Suppressor macrophage (primary cell): ENCODE results near the gene SLC17A1.

ENCODE experiments used
- DNase-seq, 4 experiments: peaks; one replicate each; pipeline ENCODE4 v3.0.0-alpha.2; 2020 to 2022

Gene SLC17A1

DNA sequence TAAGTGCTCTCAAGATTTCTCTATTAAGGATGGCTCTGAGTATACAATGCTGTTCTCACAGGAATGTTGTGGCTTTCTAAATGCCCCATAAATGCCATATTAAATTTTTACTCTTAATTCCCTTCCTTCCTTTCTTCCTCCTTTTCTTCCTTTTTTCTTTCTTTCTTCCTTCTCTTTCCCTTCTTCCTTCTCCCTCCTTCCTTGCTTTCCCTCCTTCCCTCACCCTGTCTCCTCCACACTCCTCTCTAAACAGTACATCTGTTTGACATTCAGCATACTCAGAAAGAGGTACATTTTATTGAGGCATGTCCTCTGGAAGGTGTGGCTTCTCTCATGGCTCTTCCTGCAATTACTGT is 433 bp upstream of the SLC17A1 start:
- DNase-seq: no peak

DNA sequence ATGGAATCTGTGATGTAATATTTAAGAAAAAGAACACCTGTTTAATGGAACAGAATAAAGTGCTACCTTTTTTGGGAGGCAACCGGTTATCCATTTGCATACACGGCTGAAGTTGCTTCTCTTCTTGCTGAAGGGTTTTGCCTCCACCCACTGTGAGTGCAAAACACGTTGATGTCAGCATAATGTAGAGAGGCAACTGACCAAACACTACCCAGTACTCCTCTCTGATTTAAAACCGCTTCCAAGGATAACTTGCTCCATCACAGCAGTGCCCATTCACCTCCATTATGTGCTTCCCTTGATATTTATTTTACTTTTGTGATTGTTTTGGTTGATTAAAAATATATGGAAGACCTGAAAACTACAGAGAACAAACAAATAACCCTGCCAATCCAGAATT is 1.4 kb downstream of the SLC17A1 start:
- no peak for DNase-seq

DNA sequence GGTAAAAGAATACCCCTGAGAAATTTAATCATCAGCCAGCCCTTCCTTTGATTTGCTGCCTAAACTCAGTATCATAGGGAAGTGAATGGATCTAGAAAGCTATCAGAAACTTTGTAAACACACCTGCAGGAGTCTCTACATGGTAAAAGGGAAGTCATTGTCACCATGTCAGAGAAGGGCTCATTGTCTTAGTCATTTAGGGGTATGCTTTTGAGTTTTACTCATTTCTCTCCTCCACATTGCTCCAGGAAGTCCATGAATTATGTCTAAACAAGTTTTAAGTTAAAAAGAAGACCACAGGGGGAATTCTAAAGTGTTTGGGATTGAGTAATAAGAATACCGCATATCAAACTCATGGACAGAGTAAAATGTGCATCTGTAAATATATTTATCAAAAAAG is 2.5 kb downstream of the SLC17A1 start:
- no peak for DNase-seq

DNA sequence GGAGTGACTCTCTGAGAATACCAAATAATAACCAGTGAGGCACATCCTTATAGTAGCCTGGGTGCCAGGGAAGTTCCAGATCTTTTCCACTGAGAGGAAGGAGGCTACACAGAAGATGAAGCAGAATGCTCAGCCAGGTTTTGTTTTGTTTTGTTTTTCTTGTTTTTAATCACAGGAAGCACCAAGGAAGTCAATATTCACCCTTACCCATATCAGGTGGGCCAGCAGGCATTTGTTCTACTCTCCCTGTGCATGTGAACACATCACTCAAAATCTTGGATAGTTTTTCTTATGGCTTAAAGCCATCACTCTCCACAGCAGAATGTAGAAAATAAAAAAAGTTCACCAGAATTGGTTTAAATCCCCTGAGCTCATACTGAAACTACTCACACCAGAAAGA is 10.5 kb downstream of the SLC17A1 start:
- DNase-seq: no peak

DNA sequence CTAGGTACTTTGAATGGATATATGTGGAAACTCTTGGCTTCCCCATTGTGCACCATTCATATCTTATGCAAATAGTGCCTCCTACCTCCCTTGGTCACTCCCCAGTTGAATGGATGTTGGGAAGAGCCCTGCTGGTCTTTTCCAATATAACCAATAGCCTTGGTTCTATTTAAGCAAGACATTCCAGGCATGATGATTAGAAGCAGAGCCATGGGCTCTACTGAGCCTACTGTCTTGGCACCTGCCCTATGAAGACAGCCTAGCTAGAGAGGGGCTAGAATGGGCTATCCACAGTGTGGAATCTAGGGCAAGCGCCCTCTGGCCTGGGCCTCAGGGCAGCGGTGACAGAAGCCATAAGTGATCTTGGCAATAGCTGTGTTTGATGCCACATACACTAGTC is 15.6 kb downstream of the SLC17A1 start:
- no peak for DNase-seq

DNA sequence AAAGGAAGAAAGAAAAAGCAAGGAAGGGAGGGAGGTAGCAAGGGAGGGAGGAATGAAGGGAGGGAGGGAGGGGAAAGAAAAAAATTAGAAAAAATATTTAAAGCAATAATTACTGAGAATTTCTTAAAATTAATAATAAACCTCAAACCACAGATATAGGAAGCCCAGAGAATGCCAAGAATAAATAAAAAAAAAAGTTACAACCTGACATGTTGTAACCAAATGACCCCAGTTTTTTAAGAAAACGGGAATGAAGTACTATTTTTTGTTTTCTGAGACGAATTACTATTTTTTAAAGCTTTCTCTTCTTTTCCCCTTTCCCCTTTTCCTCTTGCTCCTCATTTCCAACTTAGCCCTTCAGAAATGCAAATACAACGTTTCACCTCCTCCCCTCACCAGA is 16.7 kb downstream of the SLC17A1 start:
- DNase-seq: no peak

DNA sequence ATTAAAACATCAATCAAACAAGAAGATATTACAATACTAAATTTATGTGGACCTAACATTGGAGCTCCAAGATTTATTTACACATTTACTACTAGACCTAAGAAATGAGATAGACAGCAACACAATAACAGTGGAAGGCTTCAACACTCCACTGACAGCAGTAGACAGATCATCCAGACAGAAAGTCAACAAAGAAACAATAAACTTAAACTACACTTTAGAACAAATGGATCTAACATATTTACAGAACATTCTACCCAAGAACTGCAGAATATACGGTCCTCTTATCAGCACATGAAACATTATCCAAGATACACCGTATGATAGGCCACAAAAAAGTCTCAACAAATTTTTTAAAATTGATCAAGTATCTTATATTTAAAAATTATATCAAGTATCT is 27.0 kb downstream of the SLC17A1 start:
- DNase-seq: no peak

DNA sequence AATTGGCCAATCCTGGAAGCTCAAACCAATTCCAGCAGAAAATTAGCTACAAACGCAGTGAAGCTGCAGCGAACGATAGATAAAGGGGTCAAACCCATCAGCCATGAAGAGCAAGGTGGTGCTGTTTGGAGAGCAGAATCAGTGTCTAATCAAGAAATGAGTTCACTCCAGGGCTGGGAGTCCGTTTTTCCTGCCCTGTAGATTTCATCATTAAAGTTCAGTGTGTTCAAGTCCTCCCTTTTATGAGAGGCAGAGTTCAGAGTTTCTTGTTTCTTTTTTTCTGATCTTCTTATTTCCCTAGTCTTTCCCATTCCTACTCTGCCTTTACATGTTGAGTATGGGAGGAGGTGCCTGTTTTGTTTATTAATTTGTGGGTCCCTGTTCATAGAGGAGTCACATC is 30.4 kb downstream of the SLC17A1 start:
- DNase-seq: no peak

DNA sequence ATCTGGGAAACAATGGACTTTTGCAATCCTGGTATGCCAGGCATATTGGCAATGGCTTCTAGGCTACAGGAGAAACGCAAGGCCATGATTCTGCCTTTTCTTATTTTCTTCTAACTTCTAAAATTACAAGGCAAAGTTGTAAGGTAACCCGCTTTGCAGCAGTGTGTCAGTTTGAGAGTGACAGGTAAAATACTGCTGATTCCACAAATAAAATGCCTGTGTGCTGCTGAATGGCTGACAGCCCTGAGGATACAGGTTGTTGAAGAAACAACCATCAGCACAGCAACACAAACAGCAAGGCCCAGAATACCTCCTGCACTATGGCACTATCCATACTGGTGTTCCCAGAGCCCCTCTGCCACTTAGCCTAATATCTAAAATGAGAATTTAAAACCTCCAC is 37.1 kb downstream of the SLC17A1 start:
- DNase-seq: no peak

DNA sequence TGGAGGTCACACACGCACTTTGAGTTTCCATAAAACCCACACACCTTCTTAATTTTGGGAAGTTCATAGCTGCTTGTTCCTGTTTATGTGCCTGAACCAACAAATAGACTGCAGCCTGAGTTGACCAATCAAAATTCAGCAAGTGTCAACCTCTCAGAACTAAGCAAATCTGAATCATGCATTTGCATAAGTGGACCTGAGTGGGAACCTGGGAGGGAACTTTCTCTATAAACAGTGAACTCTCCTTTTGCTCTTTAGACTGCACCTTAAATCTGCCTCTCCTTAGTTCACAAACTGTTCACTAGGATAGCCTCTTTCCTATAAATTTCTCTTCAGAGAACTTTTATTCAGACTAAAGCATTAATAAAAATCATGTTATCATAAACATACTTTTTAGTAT is 37.9 kb downstream of the SLC17A1 start:
- peak in 2 of 4 experiments; percentile 11 to 22 for DNase-seq

DNA sequence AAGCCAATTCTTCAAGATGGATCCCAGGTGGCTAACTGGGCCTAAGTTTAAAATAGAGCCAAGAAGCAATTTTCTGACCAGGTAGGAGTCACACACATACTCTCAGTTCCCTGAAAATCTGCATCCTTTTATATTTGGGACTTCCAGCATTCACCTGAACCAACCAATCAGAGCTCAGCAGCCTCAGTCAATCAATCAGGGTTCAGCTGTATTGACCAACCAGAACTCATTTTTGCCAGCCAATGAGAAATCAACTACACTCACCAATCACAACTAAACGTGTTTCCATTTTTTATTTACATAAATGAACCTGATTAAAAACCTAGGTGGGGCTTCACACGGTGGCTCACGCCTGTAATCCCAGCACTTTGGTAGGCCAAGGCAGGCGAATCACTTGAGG is 39.8 kb downstream of the SLC17A1 start:
- DNase-seq: no peak

DNA sequence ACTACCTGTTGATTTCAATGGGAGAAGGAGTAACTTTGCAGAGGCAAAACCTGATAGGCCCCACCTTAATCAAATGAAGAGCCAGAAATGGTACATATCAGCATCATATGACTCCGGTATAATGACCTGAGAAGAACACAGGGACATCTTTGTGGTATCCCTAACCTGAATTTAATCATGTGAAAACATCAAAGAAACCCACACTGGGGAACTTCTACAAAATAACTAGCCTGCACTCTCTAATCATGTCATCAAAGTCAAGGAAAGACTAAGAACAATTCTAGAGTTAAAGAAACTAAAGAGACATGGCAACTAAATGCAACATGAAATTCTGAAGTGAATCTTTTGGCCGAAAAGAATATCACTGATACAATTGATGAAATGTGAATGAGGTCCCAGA is 42.4 kb downstream of the SLC17A1 start:
- no peak for DNase-seq

DNA sequence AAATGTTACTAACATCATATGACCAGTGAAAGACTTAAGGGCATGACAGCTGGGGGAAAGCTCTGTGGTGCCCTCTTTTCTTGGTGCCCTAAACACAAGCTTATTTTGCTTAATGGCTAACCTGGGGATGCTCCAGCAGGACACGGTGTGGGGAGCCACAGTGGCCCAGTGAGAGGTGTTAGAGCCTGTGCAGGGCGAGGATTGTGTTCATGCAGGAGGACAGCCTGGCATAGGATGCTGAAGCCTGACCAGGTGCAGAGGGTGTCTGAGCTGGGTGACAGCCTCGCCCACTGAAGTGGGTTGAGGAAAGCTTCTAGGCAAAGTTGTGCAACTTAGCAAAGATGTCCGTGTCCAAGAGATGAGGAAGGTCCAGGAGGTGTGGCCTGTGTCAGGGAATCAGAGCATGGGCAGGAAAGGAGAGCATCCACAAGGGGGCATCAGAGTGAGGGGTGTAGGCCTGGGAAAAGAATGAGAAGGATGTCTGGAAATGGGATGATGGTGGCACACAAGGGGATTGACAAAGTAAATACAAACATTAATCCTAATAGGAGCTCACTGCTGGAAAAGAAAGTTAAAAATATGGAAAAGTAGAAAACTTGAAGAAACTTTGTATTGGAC is 43.4 kb downstream of the SLC17A1 start:
- peak; percentile 63 to 77 (median 71) for DNase-seq

DNA sequence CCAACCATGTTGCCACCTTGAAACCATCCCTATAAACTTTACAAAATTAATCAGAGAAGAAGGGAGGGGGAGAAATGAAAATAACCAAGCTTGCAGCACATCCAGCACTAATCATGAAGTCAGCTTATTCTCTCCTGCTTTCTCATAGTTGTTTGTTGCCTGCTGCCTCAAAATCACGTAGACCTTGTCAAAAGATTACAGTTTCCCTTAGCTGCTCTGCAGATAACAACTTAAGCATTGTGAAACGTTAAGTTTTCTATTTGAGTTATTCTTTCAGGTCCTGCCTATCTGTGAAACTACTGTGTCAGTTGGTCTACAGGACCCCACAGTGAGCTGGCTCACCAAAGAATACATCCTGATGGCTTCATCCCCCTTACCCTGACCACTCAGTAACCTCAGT is 44.4 kb downstream of the SLC17A1 start:
- DNase-seq: no peak

DNA sequence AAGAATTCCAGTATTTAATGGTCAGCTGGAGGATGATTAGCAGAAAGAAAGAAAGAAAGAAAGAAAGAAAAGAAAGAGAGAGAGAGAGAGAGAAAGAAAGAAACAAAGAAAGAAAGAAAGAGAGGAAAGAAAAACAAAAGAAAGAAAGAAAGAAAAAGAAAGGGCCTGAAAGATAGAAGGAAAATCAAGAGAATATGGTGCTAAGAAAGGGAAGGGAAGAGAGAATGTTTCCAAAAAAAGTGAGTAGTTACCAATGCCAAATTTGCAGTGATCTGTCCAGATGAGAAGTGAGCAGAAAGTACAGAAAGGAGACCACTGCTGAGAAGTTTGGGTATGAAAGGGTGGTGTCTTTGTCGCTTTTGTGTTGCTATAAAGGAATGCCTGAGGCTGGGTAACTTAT is 50.7 kb downstream of the SLC17A1 start:
- no peak for DNase-seq

DNA sequence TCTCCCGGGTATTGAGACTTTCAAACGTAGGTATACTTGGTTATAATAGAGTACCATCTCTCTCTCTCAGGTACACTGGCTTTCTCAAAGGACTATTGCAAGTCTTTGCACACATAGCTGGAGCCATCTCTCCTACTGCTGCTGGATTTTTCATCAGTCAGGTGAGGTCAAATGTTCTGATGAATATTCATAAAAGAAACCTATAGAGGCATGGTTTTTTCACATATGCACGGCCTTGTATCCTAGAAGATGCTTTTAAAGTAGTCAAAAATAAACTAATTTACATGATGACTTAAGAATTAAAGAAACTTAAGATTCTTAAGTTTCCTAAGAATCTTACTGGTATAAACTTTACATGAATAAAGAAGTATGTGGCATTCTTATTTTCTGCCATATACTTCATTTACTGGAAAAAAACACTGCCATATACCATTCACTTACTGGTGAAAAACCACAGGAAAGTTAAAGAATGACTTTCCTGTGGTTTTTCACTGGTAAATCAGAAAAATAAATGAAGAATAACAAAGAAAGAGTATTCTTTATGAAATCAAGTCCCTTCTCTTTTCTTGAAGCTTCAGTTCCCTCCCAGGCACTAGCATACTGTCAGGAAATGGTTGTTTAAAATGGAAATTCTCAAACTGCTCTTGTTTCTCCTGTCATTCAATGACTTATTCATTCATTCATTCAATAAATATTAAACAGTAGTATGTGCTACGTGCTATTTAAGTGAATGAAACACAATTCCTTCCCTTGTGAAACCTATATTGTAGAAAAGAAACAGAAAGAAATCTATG is 53.8 kb downstream of the SLC17A1 start:
- DNase-seq: no peak

DNA sequence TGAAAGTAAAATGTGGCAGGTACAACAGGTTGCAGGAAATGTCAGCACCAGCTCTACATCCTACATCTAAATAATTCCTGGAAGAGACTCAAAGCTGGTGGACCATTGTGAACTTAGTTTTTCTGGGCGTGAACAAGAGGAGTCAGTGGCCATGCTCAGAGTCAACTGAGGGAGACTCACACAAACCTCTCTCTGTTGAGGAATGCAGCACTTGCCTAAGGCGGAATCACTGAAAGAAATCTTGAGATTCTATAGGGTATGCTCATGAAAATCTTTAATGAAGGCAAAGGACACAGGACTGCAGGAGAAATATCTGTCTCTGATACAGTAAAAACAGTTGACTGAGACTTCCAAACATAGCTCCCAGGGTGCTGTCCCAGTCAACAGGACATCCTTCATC is 54.8 kb downstream of the SLC17A1 start:
- DNase-seq: no peak

DNA sequence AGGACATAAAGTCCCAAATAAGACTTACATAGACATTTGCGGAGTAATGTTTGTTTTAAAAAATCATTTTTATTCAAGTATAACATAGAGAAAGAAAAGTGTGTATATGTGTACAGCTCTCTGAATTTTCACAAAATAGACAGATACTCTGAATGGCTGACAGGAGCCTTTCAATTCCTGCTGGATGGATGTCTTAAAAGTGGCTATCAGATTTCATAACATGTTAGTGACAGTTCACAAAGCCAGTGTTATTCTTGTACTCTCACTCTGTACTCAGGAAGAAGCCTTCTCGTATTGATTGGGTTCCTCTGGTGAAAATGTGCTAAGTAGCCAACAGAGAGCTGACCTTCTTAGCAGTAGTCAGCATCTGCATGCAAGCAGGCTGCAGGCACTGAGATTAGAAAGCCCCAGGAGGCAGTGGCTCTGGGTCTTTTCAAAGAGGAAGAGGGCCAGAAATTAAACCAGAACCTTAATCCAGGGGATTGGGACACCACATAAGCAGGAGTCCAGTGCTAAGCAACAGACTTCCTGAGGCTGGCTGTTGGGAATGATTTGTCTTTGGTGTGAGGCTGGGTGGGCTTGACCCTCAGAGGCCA is 57.6 kb downstream of the SLC17A1 start:
- DNase-seq: no peak

DNA sequence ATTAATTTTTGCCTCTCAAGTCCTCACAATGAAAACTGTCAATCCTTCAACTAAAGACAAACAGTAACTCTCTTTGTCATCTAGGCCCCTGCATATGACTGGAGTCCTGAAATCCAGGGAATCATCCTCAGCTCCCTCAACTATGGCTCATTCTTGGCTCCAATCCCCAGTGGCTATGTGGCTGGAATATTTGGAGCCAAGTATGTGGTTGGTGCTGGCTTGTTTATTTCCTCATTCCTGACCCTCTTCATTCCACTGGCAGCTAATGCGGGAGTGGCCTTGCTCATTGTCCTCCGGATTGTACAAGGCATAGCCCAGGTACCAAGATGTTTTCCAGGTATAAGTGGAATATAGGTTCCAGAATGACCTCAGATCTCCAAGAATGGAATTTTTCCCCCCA is 61.9 kb downstream of the SLC17A1 start:
- no peak for DNase-seq

DNA sequence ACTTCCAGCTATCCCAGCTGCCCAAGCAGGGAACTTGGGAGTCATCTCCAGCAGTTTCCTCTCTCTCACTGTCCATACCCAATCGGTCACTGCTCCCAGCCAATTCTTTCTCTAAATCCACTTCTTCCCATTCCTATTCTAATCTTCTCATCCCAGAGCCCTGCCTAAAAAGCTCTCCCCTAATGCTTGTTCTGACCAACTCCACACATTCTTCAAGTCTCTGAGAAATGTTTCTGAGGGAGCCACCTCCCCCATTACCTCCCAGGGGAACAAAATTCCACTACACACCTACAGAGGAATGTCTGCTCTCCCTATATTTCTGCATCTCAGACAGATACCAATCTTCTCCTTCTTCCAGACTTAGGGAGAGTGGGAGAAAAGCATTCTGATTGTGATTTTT is 63.3 kb downstream of the SLC17A1 start:
- DNase-seq: no peak

DNA sequence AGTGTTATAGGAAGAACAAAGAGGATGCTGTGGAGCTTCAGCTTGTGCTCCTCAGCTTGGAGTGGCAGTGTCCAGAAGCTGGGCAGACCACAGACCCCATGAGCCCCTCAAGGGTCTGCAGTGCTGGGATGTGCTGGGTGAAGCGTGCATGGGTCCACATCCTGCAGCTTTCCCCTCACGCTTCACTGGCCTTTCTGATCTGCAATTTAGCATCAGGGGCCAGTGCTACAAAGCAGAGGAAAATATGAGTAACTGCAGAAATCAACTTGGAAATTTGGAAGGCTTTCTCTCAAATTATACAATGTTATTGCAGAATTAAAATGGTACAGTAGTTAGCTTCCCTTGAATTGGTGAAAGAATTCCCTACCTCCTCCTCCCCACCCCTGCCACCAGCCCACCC is 67.2 kb downstream of the SLC17A1 start:
- no peak for DNase-seq

DNA sequence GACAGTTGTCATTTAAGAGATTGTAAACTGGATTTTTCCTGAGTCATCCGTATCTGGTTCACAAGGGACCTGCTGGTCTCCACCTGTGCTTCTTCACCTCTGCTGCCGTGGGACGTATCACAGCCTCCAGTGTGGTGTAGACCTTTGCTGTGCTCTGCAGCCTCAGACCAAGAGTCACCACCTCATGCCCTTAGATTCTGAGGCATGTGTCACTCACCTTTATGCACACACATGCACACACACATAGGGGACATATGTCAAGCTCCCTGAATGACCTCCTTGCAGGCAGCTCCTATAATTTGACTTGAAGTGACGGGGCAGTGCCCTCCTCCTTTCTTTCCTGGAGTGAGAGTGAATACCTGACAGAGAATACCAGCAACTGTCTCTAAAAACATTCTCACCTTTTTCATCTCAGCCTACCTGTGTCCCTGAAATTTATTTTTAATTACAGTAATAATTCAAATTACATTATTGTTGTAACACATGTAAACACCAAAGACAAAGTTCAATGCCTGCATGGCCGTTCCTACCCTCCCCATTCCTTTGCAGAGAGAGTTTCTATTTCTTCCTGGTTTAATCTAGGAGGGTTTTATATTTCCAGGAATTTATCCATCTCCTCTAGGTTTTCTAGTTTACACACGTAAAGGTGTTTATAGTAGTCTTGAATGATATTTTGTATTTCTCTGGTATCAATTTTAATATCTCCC is 73.8 kb downstream of the SLC17A1 start:
- no peak for DNase-seq
